ENCODE results near the gene ITGA1.

DNA sequence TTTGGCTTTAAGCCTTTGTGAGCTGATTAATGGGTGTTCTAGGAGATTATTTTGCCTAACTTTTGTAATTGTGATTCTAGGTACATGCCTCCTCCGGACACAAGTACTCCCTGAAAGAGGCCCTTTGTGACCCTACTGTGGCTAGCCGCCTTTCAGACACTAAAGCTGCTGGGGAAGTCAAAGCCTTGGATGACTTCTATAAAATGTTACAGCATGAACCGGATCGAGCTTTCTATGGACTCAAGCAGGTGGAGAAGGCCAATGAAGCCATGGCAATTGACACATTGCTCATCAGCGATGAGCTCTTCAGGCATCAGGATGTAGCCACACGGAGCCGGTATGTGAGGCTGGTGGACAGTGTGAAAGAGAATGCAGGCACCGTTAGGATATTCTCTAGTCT lies 13.6 kb downstream of the ITGA1 start:
- TF ChIP-seq CTCF (IDR thresholded peaks at IDR 0.05) = no peak
- no peak for TF ChIP-seq POLR2A (IDR thresholded peaks at IDR 0.05)
- no peak for TF ChIP-seq EP300 (IDR thresholded peaks at IDR 0.05)
